B cell (primary cell): ENCODE measurements around the gene NDST1. TPM values are rescaled to one million over a fixed set of nuclear protein-coding genes. Genes with fewer than 3 reads are reported as not detected.

Experiments
- ATAC-seq: fragments of 200-7000 bp; cut with Tn5 transposase; one replicate; pipeline ENCODE4 v1.10.0; 2021; ENCODE audit warnings: low read depth, mild to moderate bottlenecking, moderate number of reproducible peaks, moderate library complexity
- CTCF ChIA-PET: fragments of 350-600 bp; sonication (Branson Sonifier 250); formaldehyde crosslinking; loops from one replicate; lab custom pipeline; 2021; ENCODE audit warnings: antibody characterized with exemption, inconsistent platforms; lab: Charles Lee
- POLR2A ChIA-PET: fragments of 350-600 bp; sonication (Branson Sonifier 250); formaldehyde crosslinking; loops from one replicate; lab custom pipeline; 2021; ENCODE audit warnings: antibody characterized with exemption; lab: Charles Lee
- DNase-seq: peaks from one replicate; pipeline ENCODE4 v3.0.0; 2013
- H2AFZ ChIP-seq: 2 replicates; pipeline ENCODE4 v1.6.1; 2012; ENCODE audit warnings: mild to moderate bottlenecking, low read depth, low read length; ENCODE audit not compliant: insufficient read depth, poor library complexity, severe bottlenecking
- H3K27ac ChIP-seq, 2 donors: 1 replicate in 1 of 2; 2 replicates in 1 of 2; pipeline ENCODE4 v1.5.1; 2012 to 2013; ENCODE audit warnings: low read length in 2 of 2, mild to moderate bottlenecking in 2 of 2, moderate library complexity in 1 of 2
- H3K27me3 ChIP-seq, 4 experiments: fragments of 200-600 bp in 1 of 4; sonication (generic) in 1 of 4; replicated peaks in 1 of 4; 1 replicate in 2 of 4; 2 replicates in 2 of 4; pipeline versions ENCODE4 v1.6.1 to v1.7.0; 2013 to 2016; ENCODE audit warnings: low read length in 3 of 4, mild to moderate bottlenecking in 2 of 4, mixed read lengths in 1 of 4, moderate library complexity in 1 of 4; ENCODE audit not compliant: insufficient read depth in 4 of 4, control insufficient read depth in 3 of 4; ENCODE audit errors: control extremely low read depth in 1 of 4
- H3K36me3 ChIP-seq, 2 experiments: replicated peaks in 1 of 2; 1 replicate in 1 of 2; 2 replicates in 1 of 2; pipeline versions ENCODE4 v1.6.1 to v1.7.1; 2013; ENCODE audit warnings: low read length in 1 of 2; ENCODE audit not compliant: insufficient read depth in 2 of 2, control insufficient read depth in 1 of 2; ENCODE audit errors: control extremely low read depth in 1 of 2, extremely low read depth in 1 of 2
- H3K4me1 ChIP-seq, 2 donors: fragments of 200-600 bp in 1 of 2; sonication (generic) in 1 of 2; 1 replicate in 1 of 2; 2 replicates in 1 of 2; pipeline versions ENCODE4 v1.5.1 to v1.6.1; 2013 to 2017; ENCODE audit warnings: low read length in 2 of 2; ENCODE audit not compliant: control insufficient read depth in 2 of 2, insufficient read depth in 2 of 2
- H3K4me2 ChIP-seq: replicated peaks from 2 replicates; pipeline ENCODE3; 2012; ENCODE audit warnings: mild to moderate bottlenecking, low read depth, low read length; ENCODE audit not compliant: poor library complexity, severe bottlenecking
- H3K4me3 ChIP-seq, 5 experiments: fragments of 200-600 bp in 1 of 5; sonication (generic) in 1 of 5; 1 replicate in 3 of 5; 2 replicates in 2 of 5; pipeline versions ENCODE4 v1.5.1 to v1.7.0; 2011 to 2016; ENCODE audit warnings: low read length in 4 of 5, mild to moderate bottlenecking in 4 of 5, low read depth in 2 of 5, control low read depth in 1 of 5, moderate library complexity in 1 of 5; ENCODE audit not compliant: insufficient read depth in 1 of 5; ENCODE audit errors: control extremely low read depth in 1 of 5, extremely low read depth in 1 of 5
- H3K79me2 ChIP-seq: fragments of 200-600 bp; sonication (generic); one replicate; pipeline ENCODE4 v1.6.0; 2016; ENCODE audit warnings: low read length; ENCODE audit not compliant: control insufficient read depth, insufficient read depth
- H3K9ac ChIP-seq: fragments of 200-600 bp; sonication (generic); 2 replicates; pipeline ENCODE4 v1.6.1; 2017; ENCODE audit warnings: mild to moderate bottlenecking, low read length, moderate library complexity
- H3K9me3 ChIP-seq, 3 donors: one replicate each; pipeline versions ENCODE4 v1.6.1 to v1.7.1; 2013; ENCODE audit warnings: low read length in 2 of 3; ENCODE audit not compliant: control insufficient read depth in 2 of 3, insufficient read depth in 1 of 3; ENCODE audit errors: control extremely low read depth in 1 of 3
- H4K20me1 ChIP-seq: 2 replicates; pipeline ENCODE4 v1.6.0; 2012; ENCODE audit warnings: mild to moderate bottlenecking, low read length; ENCODE audit not compliant: insufficient read depth, control insufficient read depth, poor library complexity, severe bottlenecking
- H3K27ac Mint-ChIP-seq: one replicate; pipeline ENCODE4 v1.8.0; 2021; ENCODE audit warnings: mixed read lengths
- H3K27me3 Mint-ChIP-seq: one replicate; pipeline ENCODE4 v1.8.0; 2021; ENCODE audit warnings: mixed read lengths
- H3K4me1 Mint-ChIP-seq: one replicate; pipeline ENCODE4 v1.8.0; 2021; ENCODE audit warnings: mixed read lengths
- H3K4me3 Mint-ChIP-seq: one replicate; pipeline ENCODE4 v1.8.0; 2021; ENCODE audit warnings: mixed read lengths
- H3K9me3 Mint-ChIP-seq: one replicate; pipeline ENCODE4 v1.8.0; 2022; ENCODE audit warnings: mixed read lengths; ENCODE audit not compliant: insufficient read depth
- EZH2 ChIP-seq: IDR thresholded peaks from 2 replicates; pipeline ENCODE4 v1.6.1; 2012; ENCODE audit warnings: borderline replicate concordance, low read depth, mild to moderate bottlenecking, moderate library complexity, low read length; ENCODE audit not compliant: insufficient read depth, poor library complexity, severe bottlenecking
- WGBS: methylation state at CpG from one replicate; pipeline ENCODE4 v1.1.5; 2013; ENCODE audit warnings: missing lambda C conversion rate; ENCODE audit not compliant: insufficient coverage; 5-methylcytosine and 5-hydroxymethylcytosine counted together
- intact Hi-C: fragments of 100-400 bp; cut with micrococcal nuclease; formaldehyde crosslinking; loops from one replicate; pipeline ENCODE4 v1.10.0; 2022
- polyA plus RNA-seq: library from polyadenylated mRNA; depleted of rRNA; stranded (reverse); fragments of >200 nt; gene quantifications from 2 replicates; pipeline ENCODE4 v1.2.3, GENCODE V29; 2012
- total RNA-seq, 2 donors: library from RNA; stranded (reverse); fragments of 120-200 nt in 1 of 2; gene quantifications; 1 replicate in 1 of 2; 2 replicates in 1 of 2; pipeline versions ENCODE4 v1.2.3 to v1.2.4, GENCODE V29; 2013 to 2022
- TF ChIP-seq, protein P1 (sequence below): fragments of 200-600 bp; IDR thresholded peaks from one replicate; pipeline ENCODE4 v1.8.0; 2022; ENCODE audit warnings: antibody characterized with exemption, mild to moderate bottlenecking

The NDST1 gene
- total and polyA plus RNA-seq, 2 donors (not counting 1 experiment from before 2014, with no cell fraction given) = 4.3 to 7.0 TPM

DNA sequence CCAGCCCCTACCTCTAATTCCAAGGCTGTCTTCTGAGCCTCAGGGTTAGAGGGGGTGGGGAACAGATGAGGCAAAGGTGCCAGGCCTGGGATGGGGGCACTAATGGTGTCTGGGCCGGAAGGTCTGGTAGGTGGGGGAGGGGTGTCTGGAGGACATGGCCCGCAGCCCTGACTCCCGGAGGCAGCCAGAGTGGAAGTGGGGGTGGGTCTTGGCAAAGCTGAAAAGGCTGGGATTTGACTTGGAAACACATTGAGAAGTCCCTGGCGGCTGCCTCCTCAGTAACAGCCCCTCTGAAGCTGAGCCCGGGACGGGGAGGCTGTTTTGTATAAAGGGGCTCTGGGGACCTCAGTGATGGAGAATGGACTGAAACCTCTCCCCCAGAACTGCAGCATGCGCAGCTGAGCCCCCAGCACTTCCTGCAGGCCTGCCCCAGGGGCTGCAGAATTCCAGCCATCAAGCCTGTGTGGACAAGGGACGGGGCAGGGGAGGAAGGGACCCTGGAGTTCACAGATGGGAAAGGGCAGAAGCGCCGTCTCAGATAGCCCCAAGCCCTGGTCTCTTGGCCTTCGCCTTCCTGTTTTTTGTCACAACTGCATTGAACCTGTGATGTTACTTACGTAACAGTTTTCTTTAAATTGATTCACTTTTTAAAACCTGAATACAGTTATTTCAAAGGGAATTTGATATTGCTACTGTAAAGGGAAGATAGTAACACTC is 83.2 kb downstream of the NDST1 start:
- H3K27me3 Mint-ChIP-seq = no peaks in the 10 kb centered on the region
- H3K9ac ChIP-seq = no peak overlapping the region
- no peaks in the 10 kb centered on the region for H3K36me3 ChIP-seq
- H3K79me2 ChIP-seq = no peaks in the 10 kb centered on the region
- ChIA-PET POLR2A (no interaction called here), CTCF (no interaction called here)
- no peak overlapping the region for H3K4me2 ChIP-seq
- no peaks in the 10 kb centered on the region for H3K9me3 Mint-ChIP-seq
- no peaks in the 10 kb centered on the region for H3K27me3 ChIP-seq
- H3K27ac ChIP-seq = no peak overlapping the region
- no peaks in the 10 kb centered on the region for H3K9me3 ChIP-seq
- WGBS = 95% methylated on average over 5 of the region's 12 CpGs
- intact Hi-C loops = no loop called here
- no peak overlapping the region for H3K27ac Mint-ChIP-seq
- H3K4me3 ChIP-seq = no peak overlapping the region
- TF ChIP-seq, protein P1, sequence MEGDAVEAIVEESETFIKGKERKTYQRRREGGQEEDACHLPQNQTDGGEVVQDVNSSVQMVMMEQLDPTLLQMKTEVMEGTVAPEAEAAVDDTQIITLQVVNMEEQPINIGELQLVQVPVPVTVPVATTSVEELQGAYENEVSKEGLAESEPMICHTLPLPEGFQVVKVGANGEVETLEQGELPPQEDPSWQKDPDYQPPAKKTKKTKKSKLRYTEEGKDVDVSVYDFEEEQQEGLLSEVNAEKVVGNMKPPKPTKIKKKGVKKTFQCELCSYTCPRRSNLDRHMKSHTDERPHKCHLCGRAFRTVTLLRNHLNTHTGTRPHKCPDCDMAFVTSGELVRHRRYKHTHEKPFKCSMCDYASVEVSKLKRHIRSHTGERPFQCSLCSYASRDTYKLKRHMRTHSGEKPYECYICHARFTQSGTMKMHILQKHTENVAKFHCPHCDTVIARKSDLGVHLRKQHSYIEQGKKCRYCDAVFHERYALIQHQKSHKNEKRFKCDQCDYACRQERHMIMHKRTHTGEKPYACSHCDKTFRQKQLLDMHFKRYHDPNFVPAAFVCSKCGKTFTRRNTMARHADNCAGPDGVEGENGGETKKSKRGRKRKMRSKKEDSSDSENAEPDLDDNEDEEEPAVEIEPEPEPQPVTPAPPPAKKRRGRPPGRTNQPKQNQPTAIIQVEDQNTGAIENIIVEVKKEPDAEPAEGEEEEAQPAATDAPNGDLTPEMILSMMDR = no peak
- TF ChIP-seq EZH2 = no peak
- ATAC-seq (no peak), DNase-seq (no peak)
- H3K4me3 Mint-ChIP-seq = no peak overlapping the region
- H3K4me1 ChIP-seq = no peaks in the 10 kb centered on the region
- H3K4me1 Mint-ChIP-seq = no peaks in the 10 kb centered on the region
- no peaks in the 10 kb centered on the region for H4K20me1 ChIP-seq
- H2AFZ ChIP-seq = no peak overlapping the region

GRCh38 chr5:150593593-150593992 is 85.7 kb downstream of the NDST1 start:
- no peaks in the 10 kb centered on the region for H3K4me1 ChIP-seq
- Mint-ChIP-seq H3K4me3 (no peak overlapping the region), H3K9me3 (no peaks in the 10 kb centered on the region), H3K27ac (no peak overlapping the region), H3K27me3 (no peaks in the 10 kb centered on the region), H3K4me1 (peaks cover 3% of the 10 kb centered on the region)
- no peak overlapping the region for H3K27ac ChIP-seq
- no peaks in the 10 kb centered on the region for H4K20me1 ChIP-seq
- no peaks in the 10 kb centered on the region for H3K9me3 ChIP-seq
- no peak for TF ChIP-seq EZH2
- TF ChIP-seq, protein P1 = no peak
- POLR2A ChIA-PET = no interaction called here
- H3K4me2 ChIP-seq = no peak overlapping the region
- no peaks in the 10 kb centered on the region for H3K27me3 ChIP-seq
- WGBS = 100% methylated on average over 1 of the region's 4 CpGs
- no peaks in the 10 kb centered on the region for H3K79me2 ChIP-seq
- no peak overlapping the region for H3K4me3 ChIP-seq
- intact Hi-C loops = no loop called here
- H3K36me3 ChIP-seq = no peaks in the 10 kb centered on the region
- H3K9ac ChIP-seq = no peak overlapping the region
- CTCF ChIA-PET = no interaction called here
- H2AFZ ChIP-seq = no peak overlapping the region
- no peak for ATAC-seq
- DNase-seq = no peak
